Cardiac fibroblast (primary cell): ENCODE measurements around the gene TBC1D8.
A peak's percentile ranks its signal among the peaks of the same experiment; 100 is the strongest.
"Not testable (repeated sequence)": the region's sequence is repeated elsewhere in the genome, so short reads cannot be mapped to it uniquely, and the experiment has no call there.

Experiments used
- DNase-seq, 2 donors: peaks; one replicate each; pipeline versions ENCODE4 v3.0.0 to v3.0.0-alpha.2; 2010; ENCODE audit warnings: low read depth in 2 of 2
- H3K4me3 ChIP-seq, 2 donors: replicated peaks in 1 of 2; 1 replicate in 1 of 2; 2 replicates in 1 of 2; pipeline ENCODE4 v1.5.1; 2011; ENCODE audit warnings: low read depth in 2 of 2, low read length in 2 of 2, mild to moderate bottlenecking in 2 of 2, moderate library complexity in 1 of 2
- TF ChIP-seq, protein P1 (sequence below): IDR thresholded peaks from one replicate; pipeline ENCODE4 v1.5.1; 2011; ENCODE audit warnings: low read depth, mild to moderate bottlenecking, low read length, inconsistent platforms

The TBC1D8 gene

DNA sequence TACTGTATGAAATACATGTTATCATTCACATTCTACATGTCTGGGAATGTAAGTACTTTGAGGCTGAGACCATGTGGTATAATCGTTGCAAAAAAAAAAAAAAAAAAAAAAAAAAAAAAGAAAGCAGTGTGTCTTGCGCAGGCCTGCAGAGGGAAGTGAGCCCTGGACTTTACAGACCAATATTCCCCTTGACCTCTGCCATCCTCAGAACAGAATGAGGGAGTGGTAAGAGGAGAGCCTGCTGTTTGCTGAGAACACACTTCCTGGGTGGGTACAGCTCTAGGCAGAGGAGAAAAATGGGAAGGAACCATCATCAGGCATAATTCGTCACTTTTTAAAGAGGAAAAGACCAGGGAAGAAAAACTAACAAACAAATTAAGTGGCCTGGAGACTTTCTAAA, 28.8 kb upstream of the TBC1D8 start:
- H3K4me3 ChIP-seq: no peak overlapping the region
- DNase-seq: no peak
- TF ChIP-seq, protein P1, sequence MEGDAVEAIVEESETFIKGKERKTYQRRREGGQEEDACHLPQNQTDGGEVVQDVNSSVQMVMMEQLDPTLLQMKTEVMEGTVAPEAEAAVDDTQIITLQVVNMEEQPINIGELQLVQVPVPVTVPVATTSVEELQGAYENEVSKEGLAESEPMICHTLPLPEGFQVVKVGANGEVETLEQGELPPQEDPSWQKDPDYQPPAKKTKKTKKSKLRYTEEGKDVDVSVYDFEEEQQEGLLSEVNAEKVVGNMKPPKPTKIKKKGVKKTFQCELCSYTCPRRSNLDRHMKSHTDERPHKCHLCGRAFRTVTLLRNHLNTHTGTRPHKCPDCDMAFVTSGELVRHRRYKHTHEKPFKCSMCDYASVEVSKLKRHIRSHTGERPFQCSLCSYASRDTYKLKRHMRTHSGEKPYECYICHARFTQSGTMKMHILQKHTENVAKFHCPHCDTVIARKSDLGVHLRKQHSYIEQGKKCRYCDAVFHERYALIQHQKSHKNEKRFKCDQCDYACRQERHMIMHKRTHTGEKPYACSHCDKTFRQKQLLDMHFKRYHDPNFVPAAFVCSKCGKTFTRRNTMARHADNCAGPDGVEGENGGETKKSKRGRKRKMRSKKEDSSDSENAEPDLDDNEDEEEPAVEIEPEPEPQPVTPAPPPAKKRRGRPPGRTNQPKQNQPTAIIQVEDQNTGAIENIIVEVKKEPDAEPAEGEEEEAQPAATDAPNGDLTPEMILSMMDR: no peak

DNA sequence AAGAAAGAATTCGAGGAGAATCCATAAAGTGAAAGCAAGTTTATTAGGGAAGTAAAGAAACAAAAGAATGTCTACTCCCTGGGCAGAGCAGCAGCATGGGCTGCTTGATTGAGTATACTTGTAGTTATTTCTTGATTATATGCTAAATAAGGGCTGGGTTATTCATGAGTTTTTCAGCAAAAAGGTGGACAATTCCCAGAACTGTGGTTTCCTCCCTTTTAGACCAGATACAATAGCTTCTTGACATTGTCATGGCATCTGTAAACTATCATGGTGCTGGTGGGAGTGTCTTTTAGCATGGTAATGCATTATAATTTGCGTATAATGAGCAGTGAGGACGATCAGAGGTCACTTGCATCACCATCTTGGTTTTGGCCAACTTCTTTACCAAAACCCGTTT, 25.6 kb upstream of the TBC1D8 start:
- no peak for DNase-seq
- no peak overlapping the region for H3K4me3 ChIP-seq

GRCh38 chr2:101175991-101176390, 24.8 kb upstream of the TBC1D8 start:
- TF ChIP-seq, protein P1: no peak
- no peak overlapping the region for H3K4me3 ChIP-seq
- peak; percentile 53 to 69 for DNase-seq

More for the DNA sequence above, 25.6 kb upstream of the TBC1D8 start:
- TF ChIP-seq, protein P1: no peak

DNA sequence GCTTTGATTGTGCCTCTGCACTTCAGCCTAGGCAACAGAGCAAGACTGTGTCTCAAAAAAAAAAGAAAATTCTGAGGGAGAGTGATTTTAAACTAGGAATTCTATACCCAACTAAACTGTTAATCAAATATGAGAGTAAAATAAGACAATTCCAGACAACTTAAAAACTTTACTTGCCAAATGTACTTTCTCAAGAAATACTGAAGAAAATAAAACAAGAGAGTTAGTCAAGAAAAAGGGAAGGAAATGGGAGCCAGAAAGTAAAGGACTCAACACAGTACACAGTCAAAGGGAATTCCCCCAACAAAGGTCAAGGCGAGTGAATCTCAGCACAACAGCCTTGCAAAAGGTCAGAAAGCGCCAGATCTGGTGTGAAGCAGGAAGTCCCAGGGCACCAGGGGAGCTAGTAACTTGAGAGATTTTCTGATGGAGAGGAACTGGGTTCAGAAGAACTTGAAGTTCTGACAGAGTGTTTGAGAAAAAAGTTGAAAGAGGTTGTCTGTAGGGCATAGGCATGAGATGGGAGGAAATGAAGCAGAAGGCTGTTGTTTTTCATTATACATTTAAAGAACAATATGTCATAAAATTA, 22.6 kb upstream of the TBC1D8 start:
- TF ChIP-seq, protein P1: no peak
- DNase-seq: peak in 1 of 2 donors; percentile 10
- no peak overlapping the region for H3K4me3 ChIP-seq

- not testable (repeated sequence) for DNase-seq, H3K4me3 ChIP-seq
These were observed 18.6 kb upstream of the TBC1D8 start for GRCh38 chr2:101169822-101170221.

- no peak overlapping the region for H3K4me3 ChIP-seq
- TF ChIP-seq, protein P1: no peak
- no peak for DNase-seq
These were observed 17.5 kb upstream of the TBC1D8 start for GRCh38 chr2:101168706-101169105.

DNA sequence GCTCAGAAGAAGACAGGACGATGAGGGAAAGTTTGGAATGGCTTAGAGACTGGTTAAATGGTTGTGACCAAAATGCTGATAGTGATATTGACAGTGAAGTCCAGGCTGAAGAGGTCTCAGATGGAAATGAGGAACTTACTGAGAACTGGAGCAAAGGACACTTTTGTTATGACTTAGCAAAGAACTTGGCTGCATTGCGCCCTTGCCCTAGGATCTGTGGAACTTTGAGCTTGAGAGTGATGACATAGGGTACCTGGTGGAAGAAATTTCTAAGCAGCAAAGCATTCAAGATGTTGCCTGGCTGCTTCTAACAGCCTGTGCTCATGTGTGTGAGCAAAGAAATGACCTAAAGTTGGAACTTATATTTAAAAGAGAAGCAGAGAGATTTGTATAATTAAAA, 16.4 kb upstream of the TBC1D8 start:
- not testable (repeated sequence) for H3K4me3 ChIP-seq

GRCh38 chr2:101164021-101164420, 12.8 kb upstream of the TBC1D8 start:
- no peak for DNase-seq
- TF ChIP-seq, protein P1: no peak
- H3K4me3 ChIP-seq: no peak overlapping the region

More for the DNA sequence above, 16.4 kb upstream of the TBC1D8 start:
- DNase-seq: not testable (repeated sequence)
